Stomach (tissue), 9 donors: ENCODE measurements around the gene ESR1. TPM values are rescaled to one million over a fixed set of nuclear protein-coding genes. Genes with fewer than 3 reads are reported as not detected.

Experiments
- DNase-seq, 2 donors: peaks; one replicate each; pipeline versions ENCODE4 v3.0.0 to v3.0.0-alpha.2; 2013 to 2019
- H3K27ac ChIP-seq, 5 donors: fragments of 200-600 bp in 4 of 5; sonication (generic) in 4 of 5; one replicate each; pipeline ENCODE4 v1.5.1; 2013 to 2019; ENCODE audit warnings: mild to moderate bottlenecking in 1 of 5, moderate library complexity in 1 of 5
- H3K27me3 ChIP-seq, 3 donors: fragments of 200-600 bp; sonication (generic); one replicate each; pipeline ENCODE4 v1.5.1; 2017 to 2019; ENCODE audit warnings: mixed run types in 1 of 3
- H3K36me3 ChIP-seq, 4 donors: fragments of 200-600 bp; sonication (generic); 1 replicate in 3 of 4; 2 replicates in 1 of 4; pipeline ENCODE4 v1.5.1; 2016 to 2019
- H3K4me1 ChIP-seq, 4 donors: fragments of 200-600 bp; sonication (generic); one replicate each; pipeline ENCODE4 v1.5.1; 2016 to 2019
- H3K4me3 ChIP-seq, 4 donors: fragments of 200-600 bp; sonication (generic) in 3 of 4; one replicate each; pipeline ENCODE4 v1.5.1; 2016 to 2019; ENCODE audit warnings: mild to moderate bottlenecking in 1 of 4
- H3K9me3 ChIP-seq, 4 donors: fragments of 200-600 bp; sonication (generic); one replicate each; pipeline ENCODE4 v1.5.1; 2016 to 2019
- EP300 ChIP-seq: sonication (generic); formaldehyde crosslinking; IDR thresholded peaks from one replicate; pipeline ENCODE4 v1.6.1; 2017; ENCODE audit warnings: antibody characterized with exemption
- POLR2A ChIP-seq, 4 donors: fragments of 450-650 bp; IDR thresholded peaks; one replicate each; pipeline ENCODE4 v1.6.1; 2016; ENCODE audit warnings: antibody characterized with exemption in 4 of 4, control low read depth in 2 of 4, mild to moderate bottlenecking in 1 of 4, moderate library complexity in 1 of 4
- POLR2AphosphoS5 ChIP-seq, 3 donors: sonication (generic); formaldehyde crosslinking; IDR thresholded peaks; one replicate each; pipeline ENCODE4 v1.6.1; 2016; ENCODE audit warnings: antibody characterized with exemption in 3 of 3
- WGBS, 5 donors: extraction: QIAGEN DNeasy Blood & Tissue Kit in 3 of 5; methylation state at CpG; one replicate each; pipeline versions ENCODE4 v1.1.5 to v1.1.7; 2013 to 2018; 5-methylcytosine and 5-hydroxymethylcytosine counted together
- intact Hi-C: fragments of 100-400 bp; cut with DNase I; formaldehyde crosslinking; loops from one replicate; pipeline ENCODE4 v1.15.1; 2023; ENCODE audit warnings: low total_unique reads
- polyA plus RNA-seq, 3 donors: library from polyadenylated mRNA; stranded (reverse); fragments of 200-250 nt; gene quantifications; one replicate each; pipeline ENCODE4 v1.2.3, GENCODE V29; 2013
- total RNA-seq, 5 donors: library from RNA; depleted of rRNA; stranded (reverse); fragments of >200 nt; gene quantifications; one replicate each; pipeline versions ENCODE4 v1.1.0 to v1.2.3, GENCODE V29; 2014 to 2016
- TF ChIP-seq, protein P1 (sequence below), 7 experiments: fragments of 450-650 bp in 4 of 7; fragments of 200-600 bp in 3 of 7; sonication (generic) in 3 of 7; IDR thresholded peaks; one replicate each; pipeline ENCODE4 v1.5.1; 2016 to 2019; ENCODE audit warnings: antibody characterized with exemption in 7 of 7, control low read depth in 2 of 7, mild to moderate bottlenecking in 1 of 7
- donor health status: healthy with polysubstance abuse.
- donor health status: Bipolar disorder and iron deficiency.
- donor health status: healthy.

The ESR1 gene
- total and polyA plus RNA-seq, 8 donors = 0.05 to 2.0 (median 1.8) TPM; not detected in 3

- Histone ChIP-seq H3K4me3 (no peak overlapping the region), H3K27me3 (no peaks in the 10 kb centered on the region), H3K36me3 (no peaks in the 10 kb centered on the region), H3K27ac (no peak overlapping the region), H3K4me1 (no peaks in the 10 kb centered on the region), H3K9me3 (peaks cover 0 to 10% (median 3%) of the 10 kb centered on the region in 4 donors)
- WGBS, 5 donors = 69 to 91% (median 88%) methylated on average over 3 of the region's 3 CpGs
- TF ChIP-seq POLR2AphosphoS5 (IDR thresholded peaks at IDR 0.05) (no peak), EP300 (no peak), POLR2A (IDR thresholded peaks at IDR 0.05) (no peak)
- TF ChIP-seq, protein P1, sequence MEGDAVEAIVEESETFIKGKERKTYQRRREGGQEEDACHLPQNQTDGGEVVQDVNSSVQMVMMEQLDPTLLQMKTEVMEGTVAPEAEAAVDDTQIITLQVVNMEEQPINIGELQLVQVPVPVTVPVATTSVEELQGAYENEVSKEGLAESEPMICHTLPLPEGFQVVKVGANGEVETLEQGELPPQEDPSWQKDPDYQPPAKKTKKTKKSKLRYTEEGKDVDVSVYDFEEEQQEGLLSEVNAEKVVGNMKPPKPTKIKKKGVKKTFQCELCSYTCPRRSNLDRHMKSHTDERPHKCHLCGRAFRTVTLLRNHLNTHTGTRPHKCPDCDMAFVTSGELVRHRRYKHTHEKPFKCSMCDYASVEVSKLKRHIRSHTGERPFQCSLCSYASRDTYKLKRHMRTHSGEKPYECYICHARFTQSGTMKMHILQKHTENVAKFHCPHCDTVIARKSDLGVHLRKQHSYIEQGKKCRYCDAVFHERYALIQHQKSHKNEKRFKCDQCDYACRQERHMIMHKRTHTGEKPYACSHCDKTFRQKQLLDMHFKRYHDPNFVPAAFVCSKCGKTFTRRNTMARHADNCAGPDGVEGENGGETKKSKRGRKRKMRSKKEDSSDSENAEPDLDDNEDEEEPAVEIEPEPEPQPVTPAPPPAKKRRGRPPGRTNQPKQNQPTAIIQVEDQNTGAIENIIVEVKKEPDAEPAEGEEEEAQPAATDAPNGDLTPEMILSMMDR (IDR thresholded peaks at IDR 0.05) = no peak
- intact Hi-C loops = no loop called here
- no peak for DNase-seq
Observed at GRCh38 chr6:151916680-151917164, 109.2 kb downstream of the ESR1 start.

DNA sequence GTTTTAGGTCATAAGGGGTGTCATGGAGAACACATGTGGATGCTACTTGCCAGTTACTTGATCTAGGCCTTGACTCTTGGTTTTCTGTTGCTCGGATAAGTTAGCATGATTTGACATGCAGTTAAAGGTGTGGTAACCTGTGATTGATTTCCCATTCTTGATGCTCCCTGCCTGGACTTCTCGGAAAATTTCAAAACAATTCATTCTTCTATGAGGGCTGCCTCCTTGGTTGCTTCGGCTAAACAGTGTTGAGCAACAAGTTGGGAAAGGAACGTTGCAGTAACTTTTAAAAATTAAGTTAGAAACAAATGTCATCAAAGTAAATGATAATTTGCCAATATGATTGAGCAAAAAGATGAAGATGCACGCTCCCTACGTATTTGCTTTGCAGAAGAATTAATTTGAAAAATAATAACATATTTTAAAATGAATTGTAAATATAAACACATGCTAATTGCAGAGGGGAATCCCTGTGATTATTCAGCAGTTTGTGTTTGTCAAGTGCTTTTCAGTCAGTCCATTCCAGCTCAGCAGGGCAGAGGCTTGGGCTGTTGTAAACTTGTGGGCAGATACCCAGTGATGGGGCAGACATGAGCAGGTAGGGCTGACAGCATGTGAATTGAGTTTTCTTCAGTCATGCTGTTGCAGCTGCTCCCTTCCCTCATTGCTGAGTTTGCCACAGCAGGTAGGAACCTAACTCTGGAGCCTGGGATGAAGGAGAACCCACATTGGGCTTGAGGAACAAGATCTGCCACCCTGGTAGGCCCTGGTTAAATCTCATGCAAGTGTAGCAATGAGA is 110.2 kb downstream of the ESR1 start:
- no peak for TF ChIP-seq POLR2AphosphoS5 (IDR thresholded peaks at IDR 0.05)
- TF ChIP-seq, protein P1 (IDR thresholded peaks at IDR 0.05) = no peak
- no peak for TF ChIP-seq POLR2A (IDR thresholded peaks at IDR 0.05)
- no peak for TF ChIP-seq EP300
- H3K27ac ChIP-seq = peak overlapping the region in 1 of 5 donors; percentile 50
- WGBS, 5 donors = 72 to 81% (median 80%) methylated on average over 6 of the region's 6 CpGs
- no peaks in the 10 kb centered on the region for H3K27me3 ChIP-seq
- no peaks in the 10 kb centered on the region for H3K4me1 ChIP-seq
- no peak for DNase-seq
- peaks cover 0 to 20% (median 12%) of the 10 kb centered on the region in 4 donors for H3K9me3 ChIP-seq
- intact Hi-C loops = no loop called here
- no peaks in the 10 kb centered on the region for H3K36me3 ChIP-seq
- H3K4me3 ChIP-seq = no peak overlapping the region

DNA sequence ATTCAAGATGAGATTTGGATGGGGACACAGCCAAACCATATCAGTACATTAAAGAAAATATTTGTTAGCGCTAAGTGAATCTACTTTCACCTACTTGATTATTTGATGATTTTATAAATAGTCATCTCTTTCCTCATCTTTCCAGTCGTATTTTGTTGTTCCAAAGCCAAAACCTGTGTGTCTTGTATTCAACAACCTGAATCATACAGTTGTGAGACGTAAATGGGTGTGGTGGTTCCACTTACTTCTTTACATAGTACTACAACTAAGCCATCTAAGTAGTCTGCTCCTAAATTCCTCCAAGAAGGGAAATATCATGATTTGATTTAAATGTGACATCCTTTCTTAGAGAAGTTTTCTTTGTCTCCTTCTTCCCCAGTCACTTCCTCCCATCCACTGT is 132.8 kb downstream of the ESR1 start:
- TF ChIP-seq EP300 (no peak), POLR2A (IDR thresholded peaks at IDR 0.05) (no peak), POLR2AphosphoS5 (IDR thresholded peaks at IDR 0.05) (no peak)
- TF ChIP-seq, protein P1 (IDR thresholded peaks at IDR 0.05) = no peak
- H3K27me3 ChIP-seq = no peaks in the 10 kb centered on the region
- intact Hi-C loops = no loop called here
- H3K9me3 ChIP-seq = no peaks in the 10 kb centered on the region
- H3K36me3 ChIP-seq = no peaks in the 10 kb centered on the region
- H3K4me1 ChIP-seq = no peaks in the 10 kb centered on the region
- H3K4me3 ChIP-seq = no peak overlapping the region
- WGBS, 5 donors = 72 to 77% (median 73%) methylated on average over 3 of the region's 3 CpGs
- no peak overlapping the region for H3K27ac ChIP-seq
- no peak for DNase-seq

DNA sequence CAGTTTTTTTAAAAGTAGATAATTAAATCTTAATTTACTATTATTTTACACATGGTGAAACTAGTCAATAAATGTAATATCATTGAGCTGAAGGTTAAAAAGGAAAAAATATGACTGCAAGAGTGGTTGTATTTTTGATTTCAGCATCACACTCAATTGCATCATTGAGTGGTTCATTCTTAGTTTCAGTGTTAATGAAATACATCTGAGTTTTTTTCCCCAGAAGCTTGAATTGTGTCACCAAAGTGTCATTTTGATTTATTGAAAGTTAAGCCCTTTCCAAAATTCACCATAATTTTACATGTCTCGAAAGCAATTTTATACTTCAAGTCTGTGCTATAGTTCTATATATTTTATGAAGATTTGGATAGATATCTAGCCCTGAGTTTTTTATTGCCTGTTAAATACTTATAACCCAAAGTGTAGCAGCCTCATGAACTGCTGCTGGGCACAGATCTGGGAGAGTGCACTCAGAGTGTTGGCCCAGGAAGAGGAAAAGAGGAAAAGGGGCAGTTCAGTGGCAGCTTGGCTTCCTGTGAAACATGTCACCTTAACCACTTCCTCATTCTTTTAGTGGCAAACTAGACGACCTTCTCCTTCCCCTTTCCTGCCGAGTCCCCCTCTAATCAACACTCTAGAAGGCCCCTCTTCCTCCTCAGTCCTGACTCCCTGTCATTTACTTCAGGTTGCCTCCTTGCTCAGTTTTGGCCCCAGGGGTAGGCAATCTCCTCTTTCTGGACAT is 140.7 kb downstream of the ESR1 start:
- no peaks in the 10 kb centered on the region for H3K4me1 ChIP-seq
- no peaks in the 10 kb centered on the region for H3K9me3 ChIP-seq
- H3K36me3 ChIP-seq = no peaks in the 10 kb centered on the region
- WGBS, 5 donors = 27 to 40% (median 34%) methylated on average over 3 of the region's 3 CpGs
- peak in 1 of 2 donors; percentile 8 for DNase-seq
- no peak overlapping the region for H3K27ac ChIP-seq
- intact Hi-C loops = no loop called here
- TF ChIP-seq, protein P1 (IDR thresholded peaks at IDR 0.05) = no peak
- TF ChIP-seq EP300 = no peak
- no peak for TF ChIP-seq POLR2AphosphoS5 (IDR thresholded peaks at IDR 0.05)
- TF ChIP-seq POLR2A (IDR thresholded peaks at IDR 0.05) = no peak
- H3K27me3 ChIP-seq = no peaks in the 10 kb centered on the region
- no peak overlapping the region for H3K4me3 ChIP-seq
